Measurements from ENCODE around the gene FAM149A.

FAM149A gene

DNA sequence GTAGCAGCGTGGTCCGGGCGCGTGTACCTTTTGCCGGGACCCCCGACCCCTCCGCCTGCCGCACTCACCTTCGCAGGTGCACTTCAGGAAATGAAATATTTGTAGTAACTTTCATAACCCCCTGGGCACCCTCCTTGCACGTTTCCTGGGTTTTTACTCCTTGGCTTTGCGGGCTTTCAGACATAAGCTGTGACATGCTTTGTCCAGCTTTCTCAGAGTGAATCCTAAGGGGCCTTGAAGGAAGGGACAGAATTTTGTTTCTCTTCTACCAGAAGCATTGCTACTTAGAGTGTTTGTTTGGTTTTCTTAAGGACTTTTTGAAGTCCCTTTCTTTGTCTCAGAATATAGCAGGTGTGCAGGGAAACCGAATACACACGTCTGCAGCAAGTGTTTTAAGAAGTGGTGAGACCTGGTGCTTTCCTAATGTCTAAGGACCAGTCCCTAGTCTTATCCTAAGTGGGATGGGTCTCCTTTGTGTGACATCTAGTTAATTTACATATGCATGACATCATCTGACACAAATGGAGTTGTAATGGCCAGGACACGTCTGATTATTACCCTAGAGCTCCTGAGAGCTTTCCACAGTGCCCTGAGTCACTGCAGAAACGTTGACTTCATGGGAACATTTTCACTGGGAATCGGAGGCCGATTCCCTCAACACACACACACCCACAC lies 1.3 kb downstream of the FAM149A start:
- DNase-seq (ENCODE audit: low spot score) = no peak

DNA sequence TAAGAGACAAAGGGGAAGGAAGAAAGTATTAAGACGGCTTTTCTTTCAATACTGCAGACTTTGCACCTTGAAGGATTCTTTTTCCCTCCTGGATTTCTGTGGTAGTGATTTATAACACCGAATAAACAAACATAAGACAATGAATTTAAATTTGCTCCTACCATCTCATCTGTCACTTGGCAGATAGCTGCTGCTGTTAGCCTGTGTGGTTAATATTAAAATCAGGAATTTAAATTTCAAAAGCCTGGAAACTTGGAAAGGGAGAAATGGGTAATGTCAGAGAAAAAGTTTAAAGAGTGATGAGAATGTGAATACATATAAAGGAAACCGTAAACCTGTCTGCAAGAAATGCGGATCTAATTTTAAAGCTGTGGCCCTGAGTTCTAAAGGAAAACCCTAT lies 3.4 kb downstream of the FAM149A start:
- no peak for DNase-seq (ENCODE audit: low spot score)

- DNase-seq (ENCODE audit: low spot score) = no peak
Measured at GRCh38 chr4:186108391-186108790, 3.9 kb downstream of the FAM149A start.

- no peak for DNase-seq (ENCODE audit: low spot score)
Measured at GRCh38 chr4:186109245-186109644, 4.7 kb downstream of the FAM149A start.

- no peak for DNase-seq (ENCODE audit: low spot score)
Measured at GRCh38 chr4:186116697-186117096, 12.2 kb downstream of the FAM149A start.

DNA sequence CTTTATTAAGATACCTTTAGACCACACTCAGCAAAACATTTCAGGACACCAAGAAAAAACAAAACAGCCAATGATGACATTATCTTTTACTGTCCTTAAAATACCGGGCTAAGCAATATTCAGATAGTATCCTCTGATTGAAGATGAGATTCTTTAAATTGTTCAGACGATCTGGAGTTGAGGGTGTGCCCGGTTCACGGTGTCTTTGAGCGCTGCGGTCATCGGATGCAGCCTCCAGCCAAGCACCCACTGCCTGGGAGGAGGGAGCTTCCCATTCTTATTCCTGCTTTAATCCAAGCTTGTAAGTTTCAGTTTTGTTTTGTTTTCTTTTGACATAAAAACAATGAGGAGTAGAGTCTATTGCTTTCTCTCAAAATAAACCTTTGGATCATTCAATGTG lies 14.1 kb downstream of the FAM149A start:
- DNase-seq (ENCODE audit: low spot score) = no peak

DNA sequence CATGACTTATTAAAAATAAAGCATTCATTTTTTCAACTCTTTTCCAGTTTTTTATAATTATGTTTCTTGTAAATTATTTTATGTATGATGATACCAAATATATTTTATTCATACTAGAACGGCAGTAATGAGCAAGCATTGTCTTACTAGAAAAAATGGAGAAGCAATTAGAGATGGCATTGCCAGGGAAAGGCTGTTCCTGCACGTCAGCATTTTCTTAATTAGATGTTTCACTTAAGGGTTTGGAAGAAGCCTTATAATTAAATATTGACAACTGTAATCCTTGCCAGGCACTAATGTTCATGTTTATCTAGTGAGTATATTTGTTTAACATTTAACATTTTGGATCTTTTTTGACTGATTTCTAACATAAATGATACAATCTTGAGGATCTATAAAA lies 16.6 kb downstream of the FAM149A start:
- DNase-seq (ENCODE audit: low spot score) = no peak

- DNase-seq (ENCODE audit: low spot score) = no peak
Measured at GRCh38 chr4:186128842-186129241, 24.3 kb downstream of the FAM149A start.

DNA sequence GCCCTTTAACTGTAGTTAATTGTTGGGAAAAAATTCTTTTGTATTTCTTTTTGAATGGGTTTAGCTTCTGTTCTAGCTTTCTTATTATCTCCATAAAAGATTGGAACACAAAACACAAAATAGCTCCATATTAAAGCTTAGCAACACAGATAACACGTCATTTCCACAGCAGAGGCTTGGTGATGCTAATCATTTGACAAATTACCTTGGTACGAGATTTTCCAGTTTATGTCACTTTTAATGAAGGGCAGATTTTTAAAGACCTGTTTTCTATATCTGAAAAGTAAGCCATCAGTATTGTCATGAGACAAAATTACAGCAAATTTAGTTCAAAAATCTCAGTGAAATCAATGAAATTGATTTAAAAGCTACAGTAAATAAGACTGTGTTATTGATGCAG lies 27.4 kb downstream of the FAM149A start:
- no peak for DNase-seq (ENCODE audit: low spot score)

DNA sequence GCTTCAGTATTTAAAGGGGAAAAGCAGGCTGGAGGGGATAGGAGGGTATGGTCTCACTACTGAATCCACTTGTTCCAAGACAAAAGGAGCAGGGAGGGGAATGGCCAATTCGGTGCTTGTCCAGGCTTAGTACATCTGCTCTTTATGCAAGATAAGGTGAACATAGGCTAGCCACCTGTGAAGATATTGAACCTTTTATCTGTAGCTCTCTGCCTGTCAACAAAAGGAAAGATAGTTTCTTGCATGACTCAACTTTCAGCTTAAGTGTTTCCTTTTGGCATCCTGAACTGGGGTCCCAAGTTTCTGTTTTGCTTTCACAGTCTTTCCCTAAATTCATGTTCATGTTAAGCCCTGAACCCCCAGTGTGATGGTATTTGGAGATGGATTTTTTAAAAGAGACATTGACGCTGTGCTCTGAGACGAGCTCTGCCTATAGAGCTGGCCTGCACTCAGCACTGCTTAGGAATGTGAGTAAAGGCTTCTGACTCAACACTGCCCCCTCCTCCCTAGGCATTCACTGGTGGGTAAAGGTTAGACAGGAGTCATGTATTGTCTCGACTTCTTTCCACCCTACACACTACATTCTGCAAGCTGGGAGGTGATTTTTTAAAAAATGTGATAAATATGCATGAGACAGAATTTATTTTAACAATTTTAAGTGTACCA lies 28.2 kb downstream of the FAM149A start:
- DNase-seq (ENCODE audit: low spot score) = peak; percentile 55

- no peak for DNase-seq (ENCODE audit: low spot score)
Measured at GRCh38 chr4:186134257-186134656, 29.8 kb downstream of the FAM149A start.

GRCh38 chr4:186134861-186135260 lies 30.4 kb downstream of the FAM149A start:
- no peak for DNase-seq (ENCODE audit: low spot score)

DNA sequence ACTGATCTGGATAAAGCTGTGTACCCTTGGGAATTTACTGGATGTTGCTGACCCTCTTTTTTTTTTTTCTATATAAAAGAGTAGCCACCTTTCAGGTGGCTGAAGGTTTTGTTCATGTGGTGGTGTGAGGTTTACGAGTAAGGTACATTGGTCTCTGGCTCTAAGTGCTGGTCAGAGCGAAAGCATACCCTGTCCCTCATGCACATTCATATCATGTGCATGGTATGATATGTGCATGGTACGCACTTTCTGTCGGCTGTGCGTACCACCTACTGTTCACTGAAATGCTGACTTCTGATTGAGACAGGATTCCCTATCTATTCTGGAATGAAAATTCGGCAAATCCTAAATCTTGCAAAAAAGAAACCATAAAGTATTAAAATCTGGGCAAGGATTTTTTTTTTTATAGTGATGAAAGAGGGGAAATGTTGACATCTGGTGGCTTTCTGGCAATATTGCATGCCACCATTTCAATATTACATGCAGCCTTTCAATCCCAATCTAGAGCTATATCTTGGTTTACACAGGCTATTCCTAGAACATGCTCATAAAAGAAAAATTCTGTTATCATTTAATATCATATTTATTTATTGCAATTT lies 32.8 kb downstream of the FAM149A start:
- peak; percentile 50 for DNase-seq (ENCODE audit: low spot score)

GRCh38 chr4:186144198-186144945 lies 39.9 kb downstream of the FAM149A start:
- peak; percentile 31 for DNase-seq (ENCODE audit: low spot score)

DNA sequence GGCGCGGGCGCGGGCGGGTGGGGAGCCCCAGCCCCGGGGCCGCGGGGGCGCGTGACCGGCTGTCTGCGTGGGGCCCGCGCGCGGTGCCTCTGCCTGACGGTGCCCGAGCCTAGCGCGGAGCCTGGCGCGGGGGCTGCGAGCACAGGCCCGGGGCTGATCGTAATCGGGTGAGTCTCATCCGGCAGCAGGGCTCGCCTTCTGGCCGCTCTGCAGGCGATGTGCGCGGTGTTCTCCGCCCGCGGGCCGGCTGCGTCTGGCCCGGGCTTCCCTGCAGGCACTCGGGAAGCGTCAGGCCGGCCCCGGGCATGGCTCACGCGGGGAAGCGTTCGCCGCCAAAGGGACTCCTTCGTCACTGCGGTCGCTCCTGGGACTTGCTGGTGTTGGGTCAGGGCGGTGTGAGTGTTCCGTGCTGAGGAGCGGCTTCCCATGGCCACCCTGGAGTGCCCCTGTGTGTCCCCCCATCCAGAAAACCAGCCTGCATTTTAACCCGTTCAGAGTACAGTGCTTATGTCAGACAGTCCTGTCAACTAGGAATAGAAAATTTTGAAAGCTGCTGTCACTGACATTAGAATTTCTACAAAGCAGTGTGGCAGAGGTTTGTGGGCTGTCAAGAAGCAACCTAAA lies 40.6 kb downstream of the FAM149A start:
- peak; percentile 38 for DNase-seq (ENCODE audit: low spot score)

DNA sequence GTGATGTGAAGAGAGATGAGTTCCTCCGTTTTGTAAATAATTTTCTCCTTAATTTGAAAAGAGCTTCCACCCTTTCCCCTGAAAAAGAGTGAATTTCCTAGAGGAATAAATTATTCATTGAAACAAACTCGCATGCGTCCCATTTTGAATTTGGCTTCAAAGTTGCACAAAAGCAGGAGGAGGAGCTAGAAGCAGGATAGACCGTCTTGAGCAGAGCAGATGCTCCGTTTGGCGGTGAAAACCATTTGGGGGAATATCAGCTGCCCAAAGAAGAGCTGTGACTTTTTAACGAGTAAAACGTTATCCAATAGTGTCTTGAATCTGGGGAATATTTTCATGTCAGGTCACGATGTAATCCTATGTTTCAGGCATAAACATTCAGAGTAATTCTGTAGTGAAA lies 42.0 kb downstream of the FAM149A start:
- no peak for DNase-seq (ENCODE audit: low spot score)

GRCh38 chr4:186148336-186148975 lies 44.0 kb downstream of the FAM149A start:
- no peak for DNase-seq (ENCODE audit: low spot score)

- no peak for DNase-seq (ENCODE audit: low spot score)
Measured at GRCh38 chr4:186149872-186150271, 45.4 kb downstream of the FAM149A start.

- no peak for DNase-seq (ENCODE audit: low spot score)
Measured at GRCh38 chr4:186150926-186151325, 46.4 kb downstream of the FAM149A start.

GRCh38 chr4:186151499-186151898 lies 47.0 kb downstream of the FAM149A start:
- DNase-seq (ENCODE audit: low spot score) = no peak

DNA sequence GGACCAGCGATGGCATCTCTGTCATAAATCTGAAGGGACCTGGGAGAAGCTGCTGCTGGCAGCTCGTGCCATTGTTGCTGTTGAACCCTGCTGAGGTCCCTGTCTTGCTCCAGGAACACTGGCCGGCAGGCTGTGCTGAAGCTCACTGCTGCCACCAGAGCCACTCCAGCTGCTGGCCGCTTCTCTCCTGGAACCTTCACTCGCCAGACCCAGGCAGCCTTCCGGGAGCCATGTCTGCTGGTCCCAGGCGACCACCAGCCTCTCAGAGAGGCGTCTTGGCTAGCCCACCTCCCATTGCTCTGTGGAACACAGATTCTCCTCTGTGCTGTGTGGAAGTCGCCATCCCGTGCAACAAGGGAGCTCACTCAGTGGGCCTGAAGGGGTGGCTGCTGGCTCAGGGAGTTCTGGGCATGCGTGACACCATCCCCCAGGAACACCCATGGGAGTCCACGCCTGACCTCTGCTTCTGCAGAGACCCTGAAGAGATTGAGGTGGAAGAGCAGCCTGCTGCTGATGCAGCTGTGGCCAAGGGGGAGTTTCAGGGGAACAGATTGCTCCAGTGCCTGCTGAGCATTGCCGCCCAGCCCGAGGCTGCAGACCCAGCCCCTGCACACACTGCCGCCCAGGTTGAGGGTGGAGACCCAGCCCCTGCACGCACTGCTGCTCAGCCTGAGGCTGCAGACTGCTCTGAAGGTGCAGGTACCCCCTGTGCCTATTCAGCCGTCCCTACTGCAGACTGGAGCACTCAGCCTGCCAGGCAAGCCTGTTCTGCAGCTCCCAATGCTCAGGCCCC lies 53.7 kb downstream of the FAM149A start:
- DNase-seq (ENCODE audit: low spot score) = no peak

Measured in kidney capillary endothelial cell (primary cell).